Anterior cingulate cortex (tissue), 58 donors: ENCODE measurements around the gene HMCN2.
"Not testable (repeated sequence)": the region's sequence is repeated elsewhere in the genome, so short reads cannot be mapped to it uniquely, and the experiment has no call there.

ENCODE experiments used
- DNase-seq, 58 donors: peaks; one replicate each; lab custom pipeline; 2025; lab: John Stamatoyannopoulos, UW

HMCN2 gene

DNA sequence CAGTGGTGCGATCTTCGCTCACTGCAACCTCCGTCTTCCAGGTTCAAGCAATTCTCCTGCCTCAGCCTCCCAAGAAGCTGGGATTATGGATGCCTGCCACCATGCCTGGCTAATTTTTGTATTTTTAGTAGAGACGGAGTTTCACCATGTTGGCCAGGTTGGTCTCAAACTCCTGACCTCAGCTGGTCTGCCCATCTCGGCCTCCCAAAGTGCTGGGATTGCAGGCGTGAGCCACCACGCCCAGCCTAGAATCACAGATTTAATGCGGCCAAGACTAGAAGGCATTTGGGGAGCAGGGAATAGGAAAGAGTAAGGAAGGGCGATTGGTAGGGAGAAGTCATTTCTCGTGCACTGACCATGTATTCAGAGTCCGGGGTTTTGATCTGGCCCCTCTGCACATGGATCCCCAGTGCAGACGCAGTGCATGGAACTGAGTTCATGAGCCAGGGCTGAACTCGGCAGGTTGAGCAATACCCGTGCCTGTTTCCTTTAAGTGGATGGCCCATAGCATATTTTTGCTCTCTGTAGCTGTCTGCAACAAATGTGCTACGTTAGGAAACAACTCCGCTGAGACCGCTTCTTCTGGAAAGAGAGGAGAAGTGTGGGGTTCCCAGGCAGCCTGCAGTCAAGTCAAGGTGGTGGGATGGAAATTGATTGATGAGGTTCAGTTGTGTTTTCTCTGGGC, 3.4 kb upstream of the HMCN2 start:
- no peak for DNase-seq

DNA sequence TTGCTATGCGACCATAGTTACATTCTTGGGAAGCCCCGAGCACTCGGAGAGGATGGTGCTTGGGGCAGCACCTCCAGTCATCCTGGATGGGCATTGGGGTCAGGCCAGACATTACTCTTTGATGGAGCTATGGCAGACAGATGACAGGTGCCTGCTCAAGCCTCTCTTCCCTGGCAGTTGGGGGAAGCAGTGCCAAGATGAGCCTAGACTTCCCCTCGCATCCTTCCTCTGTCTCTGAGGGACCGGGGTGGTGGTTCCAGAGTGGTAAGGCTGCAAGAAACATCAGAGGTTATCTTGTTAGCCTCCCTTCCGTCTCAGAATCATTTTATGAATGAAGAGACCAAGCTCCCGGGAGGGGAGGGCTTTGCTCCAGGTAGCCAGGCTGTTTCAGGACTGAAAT, 2.8 kb upstream of the HMCN2 start:
- no peak for DNase-seq

DNA sequence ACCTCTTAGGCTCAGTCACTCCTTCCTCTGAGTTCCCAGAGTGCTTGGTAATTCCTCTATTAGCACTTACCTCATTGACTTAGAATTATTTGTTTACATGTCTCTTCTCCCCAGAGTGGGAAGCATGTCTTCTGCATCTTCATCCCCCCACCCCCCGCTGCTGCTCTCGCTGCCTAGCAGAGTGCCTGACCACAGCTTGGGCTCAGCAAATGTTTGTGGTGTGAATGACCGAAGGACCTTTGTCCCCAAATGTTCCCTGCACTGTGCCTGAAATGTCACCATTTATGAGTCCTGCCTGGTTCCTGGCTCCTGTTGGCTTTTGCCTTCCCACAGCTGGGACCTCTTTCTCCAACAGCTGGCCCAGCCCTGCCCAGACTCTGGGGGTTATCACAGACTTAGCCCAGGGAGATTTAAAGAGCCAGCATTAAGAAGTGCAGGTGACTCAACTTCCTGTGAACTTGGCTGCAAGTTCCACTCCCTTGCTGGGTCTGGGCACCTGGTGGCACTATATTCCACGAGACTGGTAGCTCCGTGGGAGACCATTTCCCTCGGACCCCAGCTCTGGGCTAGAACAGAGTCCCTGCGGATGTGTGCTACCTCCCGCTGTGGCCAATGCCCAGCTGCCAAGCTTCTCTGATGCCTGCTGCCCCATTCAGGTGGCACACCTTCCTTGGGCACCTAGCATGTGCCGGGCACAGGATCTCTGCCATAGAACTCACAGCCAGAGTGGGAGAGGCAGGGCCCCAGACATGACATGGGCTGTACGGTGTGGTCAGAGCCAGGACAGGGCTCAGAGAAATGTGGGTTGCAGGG, 1.8 kb upstream of the HMCN2 start:
- no peak for DNase-seq

DNA sequence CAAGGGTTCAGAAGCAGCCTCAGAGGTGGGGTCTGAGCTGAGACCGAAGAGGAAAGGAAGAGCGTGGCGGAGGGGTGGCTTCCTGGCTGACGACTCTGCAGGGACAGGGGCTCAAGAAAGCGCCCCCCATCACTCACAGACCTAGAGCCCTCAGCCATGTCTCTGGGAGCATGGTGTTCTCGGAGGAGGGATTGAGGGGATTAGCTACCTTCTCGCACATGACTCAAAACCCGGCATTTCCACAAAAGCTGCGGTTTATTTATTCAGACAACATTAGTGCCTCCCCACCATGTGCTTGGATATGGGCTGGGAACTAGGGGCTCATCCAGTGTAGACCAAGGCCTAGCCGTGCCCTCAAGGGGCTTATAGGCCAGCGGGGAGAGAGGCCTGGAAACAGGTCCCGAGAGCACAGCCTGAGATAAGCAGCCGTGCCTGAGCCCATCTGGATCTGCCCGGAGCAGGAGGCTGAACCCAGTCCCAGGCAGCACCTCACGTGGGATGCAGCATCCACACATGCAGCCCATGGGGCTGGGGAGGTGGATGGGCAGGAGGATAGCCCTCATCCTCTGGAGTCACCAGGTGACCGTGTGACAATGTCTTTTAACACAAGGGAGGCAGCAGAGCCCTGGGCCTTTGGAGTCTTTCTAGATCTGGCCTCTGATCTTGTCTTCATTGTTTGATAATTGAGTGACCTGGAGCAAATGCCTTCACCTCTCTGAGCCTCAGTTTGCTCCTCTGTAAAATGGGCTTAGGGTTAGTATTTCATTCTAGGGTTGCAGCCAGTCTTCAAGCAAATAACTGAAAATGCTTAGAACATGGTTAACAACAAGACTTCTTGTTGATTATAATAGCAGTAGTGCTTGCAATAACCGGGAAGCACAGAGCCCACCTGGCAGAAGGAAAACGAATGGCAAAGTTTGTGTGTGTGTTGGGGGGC, 878 bp upstream of the HMCN2 start:
- DNase-seq: no peak

DNA sequence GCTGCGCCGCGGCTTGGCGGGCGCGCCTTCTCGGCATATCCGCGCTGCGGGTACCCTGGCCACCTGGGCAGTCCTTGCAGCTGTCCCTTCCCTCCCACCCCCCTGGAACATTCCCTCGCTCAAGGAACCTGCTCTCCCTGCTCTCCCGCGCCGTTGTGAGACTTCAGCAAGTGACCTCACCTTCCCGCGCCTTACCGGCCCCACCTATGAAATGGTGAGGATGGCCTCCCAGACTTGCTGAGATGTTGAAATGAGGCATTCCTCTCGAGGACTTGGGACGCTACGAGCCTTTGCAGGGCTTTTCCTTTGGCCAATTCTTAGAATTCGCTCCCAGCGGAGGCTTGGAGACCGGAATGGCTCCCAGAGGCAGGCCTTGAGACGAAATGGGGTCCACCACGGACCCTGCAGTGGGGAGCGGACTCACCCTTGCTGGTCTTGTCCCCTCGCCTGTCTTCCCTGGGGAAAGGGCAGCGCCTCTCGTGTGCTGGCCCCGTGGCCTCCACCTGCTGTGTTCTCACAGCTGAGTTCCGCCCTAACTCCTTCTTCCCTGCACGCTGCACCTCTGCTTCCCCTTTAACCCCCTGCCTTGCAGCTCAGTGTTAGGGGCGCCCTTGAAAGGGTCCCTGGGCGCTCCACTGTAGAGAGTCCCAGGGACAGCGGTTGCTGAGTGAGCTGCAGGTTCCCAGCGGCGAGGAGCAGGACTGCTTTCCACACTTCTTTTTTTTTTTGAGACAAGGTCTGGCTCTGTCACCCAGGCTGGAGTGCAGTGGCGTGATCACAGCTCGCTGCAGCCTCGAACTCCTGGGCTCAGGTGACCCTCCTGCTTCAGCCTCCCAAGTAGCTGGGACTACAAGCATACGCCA, 907 bp downstream of the HMCN2 start:
- no peak for DNase-seq

DNA sequence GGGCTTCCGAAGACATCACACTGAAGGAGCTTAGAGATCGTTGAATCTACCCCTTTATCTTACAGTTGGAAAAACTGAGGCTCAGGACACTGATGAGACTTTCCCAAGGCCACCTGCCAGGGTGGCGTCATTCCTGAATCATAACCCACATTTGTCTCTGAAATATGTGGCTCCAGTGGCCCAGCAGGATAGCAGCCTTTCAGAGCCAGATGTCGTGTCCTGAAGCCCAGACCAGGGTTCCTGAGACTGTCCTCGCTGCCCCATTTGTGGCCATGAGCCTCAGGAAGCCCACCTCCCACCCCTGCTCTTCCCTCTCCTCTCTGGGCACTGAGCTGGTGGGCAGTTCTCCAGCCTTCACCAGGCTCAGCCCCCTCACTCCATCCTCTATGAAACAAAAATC, 2.4 kb downstream of the HMCN2 start:
- no peak for DNase-seq

DNA sequence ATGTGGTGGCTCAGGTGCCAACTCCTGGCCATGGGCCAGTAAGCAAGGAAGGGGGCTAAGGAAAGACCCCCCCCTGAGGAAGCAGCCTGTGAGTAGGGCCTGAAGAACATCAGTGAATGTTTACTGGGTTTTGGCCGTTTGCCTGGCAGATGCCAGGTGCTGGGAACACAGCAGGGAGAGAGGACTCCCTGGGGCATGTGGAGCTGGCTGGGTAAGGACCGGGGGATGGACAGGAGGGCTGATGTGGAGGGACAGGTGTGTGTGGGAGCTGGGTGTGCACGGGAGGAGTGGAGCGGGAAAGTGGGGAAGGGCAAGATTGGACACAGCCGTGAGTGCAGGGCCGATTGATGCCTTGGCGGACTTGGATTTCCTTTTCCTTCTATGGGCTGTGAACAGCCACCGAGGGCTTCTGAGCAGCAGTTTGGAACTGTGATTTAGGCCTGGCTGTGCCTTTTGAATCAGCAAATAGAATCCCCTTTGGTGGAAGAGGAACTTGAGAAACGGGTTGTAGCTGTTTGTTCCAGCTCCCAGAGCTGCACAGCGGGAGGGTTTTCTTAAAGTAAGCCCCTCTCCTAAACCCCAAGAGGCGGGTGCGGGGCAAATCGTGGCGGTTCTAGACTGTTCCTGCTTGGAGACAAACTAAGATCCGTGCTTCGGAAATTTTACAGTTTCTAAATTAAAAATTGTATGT, 3.1 kb downstream of the HMCN2 start:
- peak in 12 of 58 donors; percentile 5 to 43 (median 21) for DNase-seq

DNA sequence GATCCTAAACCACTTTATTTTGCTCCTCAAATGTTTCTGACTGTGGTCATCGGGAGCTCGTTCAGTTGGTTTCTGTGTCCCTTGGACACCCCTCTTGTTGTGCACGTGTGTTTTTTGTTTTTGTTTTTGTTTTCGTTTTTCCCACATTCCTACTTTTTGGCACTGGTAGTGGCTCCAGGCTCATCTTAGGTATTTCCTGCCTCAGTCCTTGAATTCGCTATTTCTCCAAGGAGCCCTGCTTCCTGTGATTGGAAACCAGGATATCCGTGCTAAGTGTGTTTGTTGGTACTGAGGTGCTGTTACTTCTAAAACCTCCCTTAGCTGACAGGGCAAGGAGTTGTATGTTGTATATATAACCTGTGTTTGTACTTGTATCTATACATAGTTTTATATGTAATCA, 5.9 kb downstream of the HMCN2 start:
- DNase-seq: no peak

DNA sequence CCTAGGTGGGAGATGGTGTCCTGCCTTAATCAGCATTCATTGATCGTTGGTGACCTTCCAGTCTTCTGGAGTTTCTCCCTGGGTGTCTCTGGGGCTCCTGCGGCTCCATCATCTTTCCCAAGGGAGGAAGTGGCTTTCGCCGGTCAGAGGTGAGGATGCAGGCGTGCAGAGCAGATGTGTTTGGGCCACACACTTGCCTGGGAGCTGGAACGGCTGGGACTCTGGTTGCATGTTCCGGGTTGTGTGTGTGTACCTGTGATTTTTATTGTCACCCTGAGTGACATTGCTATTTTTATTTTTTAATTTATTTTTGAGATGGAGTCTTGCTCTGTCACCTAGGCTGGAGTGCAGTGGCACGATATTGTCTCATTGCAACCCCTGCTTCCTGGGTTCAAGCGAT, 9.6 kb downstream of the HMCN2 start:
- DNase-seq: no peak

DNA sequence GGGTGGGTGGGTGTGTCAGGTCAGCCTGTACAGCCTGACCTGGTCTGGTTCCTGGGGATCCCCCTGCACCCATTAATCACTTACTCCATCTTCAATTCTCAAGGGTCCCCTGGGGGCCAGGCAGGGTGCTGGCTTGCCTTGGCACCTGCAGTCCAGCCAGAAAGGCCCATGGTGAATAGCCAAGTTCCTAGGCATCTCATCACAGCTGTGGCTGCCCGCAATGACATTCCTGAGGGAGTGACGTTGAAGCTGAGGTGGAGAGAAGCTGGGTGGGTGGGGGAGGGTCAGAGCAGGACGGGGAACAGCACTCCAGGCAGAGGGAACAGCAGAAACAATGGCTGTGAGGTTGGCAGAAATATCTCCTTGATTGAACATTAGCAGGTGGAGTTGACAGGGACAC, 10.6 kb downstream of the HMCN2 start:
- DNase-seq: no peak

DNA sequence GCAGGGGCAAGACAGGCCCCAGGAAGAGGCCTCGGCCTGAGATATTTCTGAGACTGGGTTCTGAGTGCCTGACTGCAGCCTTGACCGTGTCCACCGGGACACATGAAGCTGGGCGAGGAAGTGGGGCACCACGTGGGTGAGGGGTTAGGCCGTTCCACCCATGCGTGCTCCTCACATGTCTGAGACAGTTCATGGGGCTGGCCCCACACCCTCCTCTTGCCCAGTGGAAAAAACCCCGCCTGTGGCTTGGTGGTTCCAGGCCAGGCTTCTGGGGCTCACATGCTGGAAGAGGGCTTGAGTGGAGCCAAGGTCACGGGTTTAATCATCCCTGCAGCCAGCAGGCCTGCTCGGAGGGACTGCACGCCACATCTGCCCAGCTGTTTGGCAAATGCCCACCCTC, 11.4 kb downstream of the HMCN2 start:
- DNase-seq: no peak

DNA sequence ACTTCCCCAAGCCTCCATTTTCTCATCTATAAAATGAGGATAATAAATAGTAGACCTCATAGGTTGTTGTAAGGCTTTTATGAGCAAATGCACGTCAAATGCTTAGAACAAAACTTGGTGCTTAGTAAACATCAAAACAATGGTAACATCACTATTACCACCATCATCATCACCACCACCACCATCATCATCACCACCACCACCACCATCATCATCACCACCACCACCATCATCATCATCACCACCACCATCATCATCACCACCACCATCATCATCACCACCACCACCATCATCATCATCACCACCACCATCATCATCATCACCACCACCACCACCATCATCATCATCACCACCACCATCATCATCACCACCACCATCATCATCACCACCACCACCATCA, 12.0 kb downstream of the HMCN2 start:
- DNase-seq: not testable (repeated sequence)

DNA sequence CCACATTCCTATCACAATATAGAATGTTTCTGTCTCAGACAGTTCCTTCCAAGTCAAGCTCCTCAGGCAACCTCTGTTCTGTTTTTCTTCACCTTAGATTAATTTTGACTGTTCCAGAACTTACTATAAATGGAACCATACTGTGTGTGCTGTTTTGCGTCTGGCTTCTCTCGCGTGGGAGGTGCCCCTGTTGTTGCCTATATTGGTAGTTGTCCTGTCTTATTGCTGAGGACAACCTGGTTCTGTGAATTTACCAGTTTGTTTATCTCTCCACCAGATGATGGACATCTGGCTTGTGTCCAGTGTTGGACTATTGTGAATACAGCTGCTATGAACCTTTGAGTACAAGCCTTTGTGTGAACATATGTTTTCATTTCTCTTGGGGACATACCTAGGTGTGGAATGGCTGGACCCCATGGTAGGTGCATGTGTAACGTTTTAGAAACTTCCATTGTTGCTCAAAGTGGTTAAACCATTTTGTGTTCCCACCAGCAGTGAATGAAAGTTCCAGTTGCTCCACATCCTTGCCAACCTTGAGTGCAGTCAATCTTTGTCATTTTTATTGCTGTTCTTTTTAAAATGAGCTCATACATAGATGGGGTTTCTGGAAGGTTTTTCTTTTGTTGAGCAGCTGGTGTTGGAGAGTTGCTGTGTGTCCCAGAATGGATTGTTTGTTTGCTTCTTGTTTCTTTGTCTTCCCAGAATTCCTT, 18.1 kb downstream of the HMCN2 start:
- DNase-seq: no peak

DNA sequence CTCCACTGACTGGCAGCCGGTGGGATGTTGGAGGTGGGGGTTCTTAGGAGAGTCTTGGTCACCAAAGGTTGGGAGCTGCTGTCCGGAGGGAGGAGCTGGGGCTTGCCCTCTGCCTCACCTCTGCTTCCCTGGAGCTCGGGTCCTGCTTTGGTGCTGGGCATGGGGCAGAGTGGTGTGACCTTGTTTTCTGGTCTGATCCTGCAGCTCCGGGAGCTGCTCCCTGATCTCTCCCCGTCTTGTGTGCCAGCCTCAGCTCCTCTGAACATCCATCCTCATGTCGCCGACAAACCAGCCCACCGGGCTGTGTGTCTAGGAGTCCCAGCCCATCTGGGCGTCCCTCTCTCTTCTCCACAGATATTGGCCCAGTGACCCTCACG, 18.7 kb downstream of the HMCN2 start:
- no peak for DNase-seq

DNA sequence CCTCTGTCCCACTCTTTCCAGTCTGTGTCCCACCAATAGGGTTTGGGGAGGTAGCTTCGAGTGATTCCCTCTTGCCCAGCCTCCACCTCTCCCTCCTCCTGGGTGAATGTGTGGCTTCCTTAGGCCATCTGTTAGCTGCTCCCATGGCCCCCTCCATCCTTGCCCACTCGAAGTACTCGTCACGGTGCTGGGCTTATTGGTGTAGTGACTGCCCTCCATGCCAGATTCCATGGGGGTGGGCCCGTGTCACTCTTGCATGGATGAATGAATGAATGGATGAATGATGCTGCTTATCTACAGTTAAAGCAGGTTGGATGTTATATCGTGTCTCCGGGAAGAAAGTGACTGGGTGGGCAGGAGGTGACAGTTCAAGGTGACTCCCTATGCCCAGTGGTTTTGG, 19.1 kb downstream of the HMCN2 start:
- no peak for DNase-seq

DNA sequence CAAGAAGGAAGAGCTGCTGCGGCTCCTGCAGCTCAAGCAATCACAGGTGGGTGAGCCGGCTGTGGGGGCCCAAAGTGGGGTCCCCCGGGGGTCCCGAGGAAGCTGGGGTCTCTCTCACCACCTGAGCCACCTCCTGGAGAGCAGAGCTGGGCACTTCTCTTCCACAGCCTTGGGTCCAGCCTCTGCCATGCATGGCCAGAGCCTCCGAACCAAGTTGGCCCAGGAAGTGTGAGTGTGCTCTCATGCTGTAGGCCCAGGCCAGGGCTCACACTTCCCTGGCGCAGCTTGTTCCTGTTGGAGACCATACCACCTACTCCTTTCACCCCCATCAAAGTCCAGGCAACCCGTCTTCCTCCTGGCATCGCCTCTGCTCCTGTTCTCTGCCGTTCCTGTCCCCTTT, 19.7 kb downstream of the HMCN2 start:
- no peak for DNase-seq

DNA sequence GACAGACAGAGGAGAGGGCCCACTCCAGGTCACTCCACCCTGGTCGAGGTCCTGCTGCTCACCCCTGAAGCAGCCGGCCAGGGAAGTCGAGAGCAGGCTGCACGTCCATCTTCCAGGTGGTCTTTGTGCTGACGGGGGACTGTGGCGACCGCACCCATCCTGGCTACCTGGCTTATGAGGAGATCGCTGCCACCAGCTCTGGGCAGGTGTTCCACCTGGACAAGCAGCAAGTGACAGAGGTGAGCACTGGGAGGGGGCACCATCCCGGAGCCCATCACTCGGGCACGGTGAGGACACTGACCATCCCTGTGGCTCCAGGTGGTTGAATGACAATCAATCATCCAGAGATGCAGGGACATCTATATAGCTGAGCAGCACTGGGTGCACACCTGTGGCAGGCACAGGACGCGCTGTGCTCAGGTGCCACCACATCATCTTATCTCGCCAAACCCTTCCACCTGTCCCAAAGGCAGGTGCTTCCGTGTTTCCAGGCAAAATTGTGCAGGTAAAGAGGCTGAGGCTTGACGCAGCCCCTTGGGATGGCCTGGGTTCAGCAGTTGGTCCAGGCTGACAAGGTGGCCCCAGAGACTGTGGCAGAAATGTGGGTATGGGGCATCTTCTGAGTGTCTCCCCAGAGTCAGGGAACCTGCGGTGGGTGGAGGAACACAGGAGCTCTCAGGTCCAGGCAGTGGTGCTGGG, 20.7 kb downstream of the HMCN2 start:
- no peak for DNase-seq

DNA sequence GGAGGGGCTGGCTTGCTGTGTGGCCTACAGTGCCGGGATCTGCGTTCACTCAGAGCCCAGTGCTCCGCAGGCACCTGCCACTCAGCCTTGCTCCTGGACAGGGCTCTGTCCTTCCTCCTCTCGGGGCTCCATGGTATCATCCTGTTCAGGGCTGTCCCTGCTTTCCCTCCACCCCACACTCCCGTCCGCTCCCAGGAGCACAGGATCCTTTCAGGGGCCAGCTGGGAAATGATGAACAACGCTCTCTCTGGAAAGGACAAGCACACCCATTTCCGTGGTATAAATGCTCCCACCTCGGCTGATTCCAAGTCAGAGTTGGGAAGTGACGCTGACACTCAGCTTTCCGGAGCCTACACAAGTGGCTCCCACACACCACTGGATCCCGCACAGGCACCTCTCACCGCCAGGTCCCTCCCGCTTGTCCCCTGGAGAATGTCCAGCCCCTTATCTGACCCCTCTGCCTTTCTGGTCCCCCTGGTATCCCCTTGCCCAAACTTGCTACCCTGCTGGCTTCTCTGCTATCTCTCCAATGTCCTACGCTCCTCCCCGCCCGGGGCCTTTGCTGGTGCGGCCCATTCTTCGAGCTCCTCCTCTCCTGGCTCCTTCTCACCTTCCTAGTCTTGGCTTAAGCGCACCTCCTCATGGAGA, 21.3 kb downstream of the HMCN2 start:
- DNase-seq: no peak
